Naive thymus-derived CD4-positive, alpha-beta T cell (primary cell): Measurements from ENCODE around the gene GM2A. TPM values are rescaled to one million over a fixed set of nuclear protein-coding genes. Genes with fewer than 3 reads are reported as not detected.

ENCODE experiments used
- ATAC-seq: fragments of 150-1000 bp; cut with Tn5 transposase; 2 replicates; pipeline ENCODE4 v1.10.0; 2021; ENCODE audit warnings: mild to moderate bottlenecking, moderate library complexity
- CTCF ChIA-PET: fragments of 350-600 bp; sonication (Branson Sonifier 250); formaldehyde crosslinking; loops from one replicate; lab custom pipeline; 2021; ENCODE audit warnings: antibody characterized with exemption; lab: Charles Lee
- POLR2A ChIA-PET: fragments of 350-600 bp; sonication (Branson Sonifier 250); formaldehyde crosslinking; loops from one replicate; lab custom pipeline; 2021; ENCODE audit warnings: antibody characterized with exemption, inconsistent platforms; lab: Charles Lee
- DNase-seq, 9 donors: peaks; one replicate each; pipeline versions ENCODE4 v3.0.0 to v3.0.0-alpha.2; 2020 to 2022; ENCODE audit warnings: mixed read lengths in 1 of 9
- H3K27ac ChIP-seq: one replicate; pipeline ENCODE4 v1.7.0; 2013; ENCODE audit warnings: mild to moderate bottlenecking, low read depth, low read length, moderate library complexity
- H3K27me3 ChIP-seq, 2 donors: one replicate each; pipeline ENCODE4 v1.7.0; 2013; ENCODE audit warnings: low read length in 2 of 2, mild to moderate bottlenecking in 2 of 2, moderate library complexity in 2 of 2; ENCODE audit not compliant: control insufficient read depth in 2 of 2, insufficient read depth in 2 of 2
- H3K36me3 ChIP-seq, 3 experiments: 1 replicate in 2 of 3; 2 replicates in 1 of 3; pipeline ENCODE4 v1.7.0; 2013; ENCODE audit warnings: low read length in 3 of 3, mild to moderate bottlenecking in 3 of 3, moderate library complexity in 1 of 3; ENCODE audit not compliant: insufficient read depth in 3 of 3, control insufficient read depth in 2 of 3
- H3K4me1 ChIP-seq, 2 donors: one replicate each; pipeline ENCODE4 v1.7.0; 2013; ENCODE audit warnings: low read length in 2 of 2, mild to moderate bottlenecking in 2 of 2, moderate library complexity in 1 of 2; ENCODE audit not compliant: control insufficient read depth in 2 of 2, insufficient read depth in 2 of 2
- H3K4me3 ChIP-seq: 2 replicates; pipeline ENCODE4 v1.7.0; 2013; ENCODE audit warnings: mild to moderate bottlenecking, low read length
- H3K9me3 ChIP-seq, 3 experiments: 1 replicate in 2 of 3; 2 replicates in 1 of 3; pipeline ENCODE4 v1.7.0; 2013; ENCODE audit warnings: low read length in 3 of 3; ENCODE audit not compliant: control insufficient read depth in 2 of 3
- H3K27ac Mint-ChIP-seq, 9 donors: one replicate each; pipeline ENCODE4 v1.8.0; 2020 to 2022; ENCODE audit warnings: mixed read lengths in 9 of 9, mild to moderate bottlenecking in 8 of 9, moderate library complexity in 5 of 9, inconsistent platforms in 2 of 9
- H3K27me3 Mint-ChIP-seq, 5 donors: one replicate each; pipeline ENCODE4 v1.8.0; 2021 to 2022; ENCODE audit warnings: mixed read lengths in 5 of 5, mild to moderate bottlenecking in 1 of 5
- H3K36me3 Mint-ChIP-seq, 5 donors: one replicate each; pipeline ENCODE4 v1.8.0; 2020 to 2022; ENCODE audit warnings: mixed read lengths in 5 of 5, mild to moderate bottlenecking in 3 of 5, inconsistent platforms in 1 of 5
- H3K4me1 Mint-ChIP-seq, 7 donors: one replicate each; pipeline ENCODE4 v1.8.0; 2020 to 2022; ENCODE audit warnings: mixed read lengths in 7 of 7, mild to moderate bottlenecking in 3 of 7, inconsistent platforms in 1 of 7
- H3K4me3 Mint-ChIP-seq, 10 donors: one replicate each; pipeline ENCODE4 v1.8.0; 2020 to 2022; ENCODE audit warnings: mild to moderate bottlenecking in 10 of 10, mixed read lengths in 10 of 10, moderate library complexity in 6 of 10, inconsistent platforms in 2 of 10
- H3K9me3 Mint-ChIP-seq, 11 donors: one replicate each; pipeline ENCODE4 v1.8.0; 2020 to 2022; ENCODE audit warnings: mixed read lengths in 11 of 11, mild to moderate bottlenecking in 4 of 11, inconsistent platforms in 1 of 11, moderate library complexity in 1 of 11
- intact Hi-C, 2 donors: fragments of 100-400 bp; cut with micrococcal nuclease; formaldehyde crosslinking; loops; one replicate each; pipeline ENCODE4 v1.15.1; 2023
- polyA plus RNA-seq, 2 donors: library from polyadenylated mRNA; unstranded; fragments of 300-500 nt; fragmentation: Illumina TruSeq; gene quantifications; one replicate each; pipeline ENCODE4 v1.2.3, GENCODE V29; 2021
- total RNA-seq, 6 experiments: library from RNA in 5 of 6; stranded (reverse) in 5 of 6; gene quantifications; 1 replicate in 5 of 6; 2 replicates in 1 of 6; pipeline ENCODE4 v1.2.3 and lab custom pipeline; 2021 to 2026

Gene GM2A
- total and polyA plus RNA-seq, 7 experiments from 2014 or later: 5.0 to 45.6 (median 14.7) TPM

DNA sequence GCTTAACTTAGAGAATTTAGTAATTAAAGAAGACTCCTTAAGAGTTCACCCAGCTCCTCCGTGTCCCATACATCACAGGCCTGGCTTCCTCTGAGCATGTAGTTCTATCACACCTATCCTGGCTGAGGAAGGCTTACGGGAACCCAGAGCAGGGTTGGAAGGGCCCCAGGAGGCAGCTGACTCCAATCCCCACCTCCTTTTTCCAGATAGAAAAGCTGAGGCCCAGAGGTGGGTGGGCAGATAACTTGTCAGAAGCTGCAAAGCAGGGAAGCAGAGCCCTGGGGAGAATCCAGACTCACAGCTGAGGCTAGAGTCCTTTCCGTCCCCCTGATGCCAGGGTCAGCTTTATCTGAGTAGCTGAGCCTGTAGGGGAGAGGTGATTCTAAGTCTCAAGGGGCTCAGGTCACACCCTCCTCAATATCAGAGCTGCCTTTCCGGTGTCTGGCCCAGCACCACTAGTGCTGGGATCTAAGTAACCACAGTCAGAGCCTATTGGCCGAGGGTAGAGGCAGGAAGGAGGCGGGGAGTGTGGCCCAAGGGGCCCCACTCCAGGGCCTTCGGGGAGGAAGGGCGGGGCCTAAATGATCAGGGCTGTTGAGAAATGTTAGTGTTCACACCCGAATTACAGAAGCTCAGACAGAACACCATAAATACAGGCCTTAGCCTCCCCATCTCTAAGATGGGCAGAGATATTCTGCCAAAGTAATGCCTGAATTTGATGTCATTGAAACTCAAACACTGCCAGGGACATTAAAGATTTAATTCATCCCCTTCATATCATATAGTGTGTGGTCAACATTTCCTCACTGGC, 39.0 kb upstream of the GM2A start:
- H3K36me3 ChIP-seq: no peaks in the 10 kb centered on the region
- intact Hi-C loops: loop anchor here (1.0 to 5.0 kb wide), 19 partner anchors 9 to 857 kb away; partner anchors contain the start of genes ANXA6 (in 2 of the 2), TNIP1 (in 2 of the 2), ATOX1 (in 1 of the 2) and CD74 (in 1 of the 2)
- Mint-ChIP-seq H3K27me3 (no peaks in the 10 kb centered on the region), H3K9me3 (no peaks in the 10 kb centered on the region), H3K4me1 (peaks cover 56 to 95% (median 84%) of the 10 kb centered on the region in 7 donors), H3K27ac (peak overlapping the region; percentile 90 to 98 (median 97)), H3K36me3 (peaks cover 5 to 54% (median 29%) of the 10 kb centered on the region in 5 donors), H3K4me3 (peak overlapping the region; percentile 80 to 93 (median 89))
- no peaks in the 10 kb centered on the region for H3K27me3 ChIP-seq
- peak overlapping the region; percentile 93 for H3K27ac ChIP-seq
- ChIA-PET POLR2A (interaction anchor here (0.7 to 6.0 kb wide), 25 partner anchors 9 to 558 kb away, joined by 3 to 184 read pairs (median 4); partner anchors contain the start of genes CCDC69, DCTN4, G3BP1 and GM2A), CTCF (interaction anchor here (1.0 to 3.8 kb wide), 7 partner anchors 9 to 88 kb away, joined by 3 to 19 read pairs (median 6); partner anchors contain the start of gene CCDC69)
- H3K4me3 ChIP-seq: peak overlapping the region; percentile 74
- ATAC-seq (peak; percentile 90), DNase-seq (peak; percentile 53 to 85 (median 79))
- H3K9me3 ChIP-seq: no peaks in the 10 kb centered on the region
- H3K4me1 ChIP-seq: peaks cover 80 to 82% of the 10 kb centered on the region in 2 donors

DNA sequence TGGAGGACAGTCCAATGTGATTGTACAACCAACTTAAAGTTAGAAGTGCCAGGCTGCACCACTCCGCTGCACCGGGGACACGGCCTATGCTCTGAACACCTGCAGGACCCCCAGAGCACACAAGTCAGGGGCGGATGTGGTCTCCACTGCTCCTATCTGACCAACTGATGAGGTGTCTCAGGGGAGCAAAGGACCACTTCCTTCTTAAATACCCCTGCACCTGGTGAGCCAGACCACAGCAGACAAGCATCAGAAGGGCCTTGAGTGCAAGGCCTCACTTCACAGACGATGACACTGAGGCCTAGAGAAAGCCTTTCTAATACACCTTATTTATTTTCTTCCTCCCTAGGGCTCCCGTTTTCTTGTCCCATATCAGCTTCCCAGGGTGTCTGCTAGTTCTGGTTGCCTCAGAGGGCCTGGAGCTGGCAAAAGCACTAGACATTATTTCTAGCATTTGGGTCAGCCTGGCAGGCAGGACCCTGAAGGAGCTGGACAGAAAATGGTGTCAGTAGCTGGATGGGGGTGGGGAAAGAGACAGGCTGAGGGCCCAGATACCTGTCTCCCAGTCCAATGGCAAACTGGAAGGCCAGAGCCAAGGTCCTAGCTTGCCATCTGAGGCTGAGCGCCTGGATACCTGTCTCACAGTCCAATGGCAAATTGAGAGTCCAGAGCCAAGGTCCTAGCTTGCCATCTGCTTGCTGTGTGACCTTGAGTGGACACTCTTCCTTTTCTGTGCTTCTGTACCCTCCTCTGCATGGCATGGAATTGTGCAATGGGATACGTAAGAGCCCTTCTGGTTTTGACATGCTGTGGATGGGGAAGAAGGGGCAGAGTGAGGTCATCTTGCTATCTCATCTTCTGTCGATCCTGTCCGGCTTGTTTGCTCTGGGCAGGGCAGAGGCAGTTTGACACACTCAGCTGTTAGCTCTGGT, 38.1 kb upstream of the GM2A start:
- intact Hi-C loops: loop anchor here (1.0 to 5.0 kb wide), 14 partner anchors 8 to 858 kb away; partner anchors contain the start of genes ANXA6 (in 2 of the 2), TNIP1 (in 2 of the 2), ATOX1 (in 1 of the 2) and CD74 (in 1 of the 2)
- POLR2A ChIA-PET: interaction anchor here (0.6 to 6.0 kb wide), 18 partner anchors 8 to 555 kb away, joined by 3 to 184 read pairs (median 4); partner anchors contain the start of genes CCDC69 and GM2A
- peak overlapping the region; percentile 74 for H3K4me3 ChIP-seq

DNA sequence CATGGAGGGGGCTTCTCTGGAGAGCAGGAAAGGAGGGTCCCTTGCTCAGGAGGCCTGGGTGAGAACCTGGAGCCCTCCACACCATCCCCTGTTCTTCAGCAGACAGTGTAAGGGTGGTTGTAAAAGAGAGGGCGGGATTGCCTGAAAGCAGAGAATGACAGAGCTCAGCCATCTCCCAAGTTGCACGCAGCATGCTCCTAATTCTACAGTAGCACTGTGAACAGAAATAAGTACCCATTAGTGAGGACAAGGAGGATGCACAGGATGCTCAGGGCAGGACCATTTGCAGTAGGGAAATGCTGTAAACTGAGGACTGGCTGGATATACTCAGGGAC, 37.5 kb upstream of the GM2A start:
- ChIA-PET POLR2A (interaction anchor here (0.6 to 6.0 kb wide), 7 partner anchors 8 to 555 kb away, joined by 3 to 184 read pairs (median 5); partner anchors contain the start of genes CCDC69 and GM2A), CTCF (interaction anchor here (1.5 kb wide), 1 partner anchor 90 kb away, joined by 4 read pairs; no protein-coding TSS in a partner anchor)
- Histone ChIP-seq H3K9me3 (no peaks in the 10 kb centered on the region), H3K27me3 (no peaks in the 10 kb centered on the region), H3K4me1 (peaks cover 82 to 91% of the 10 kb centered on the region in 2 donors), H3K27ac (peak overlapping the region; percentile 93), H3K4me3 (peak overlapping the region; percentile 74), H3K36me3 (no peaks in the 10 kb centered on the region)
- Mint-ChIP-seq H3K4me1 (peaks cover 69 to 97% (median 88%) of the 10 kb centered on the region in 7 donors), H3K9me3 (no peaks in the 10 kb centered on the region), H3K36me3 (peaks cover 5 to 65% (median 35%) of the 10 kb centered on the region in 5 donors), H3K27ac (peak overlapping the region; percentile 90 to 98 (median 97)), H3K4me3 (peak overlapping the region; percentile 65 to 93 (median 89)), H3K27me3 (no peaks in the 10 kb centered on the region)
- no peak for ATAC-seq
- intact Hi-C loops: loop anchor here (2.0 kb wide), 5 partner anchors 19 to 803 kb away; partner anchors contain the start of genes TNIP1 (in 2 of the 2), ANXA6 (in 1 of the 2) and CD74 (in 1 of the 2)
- peak in 1 of 9 donors; percentile 19 for DNase-seq

More for the DNA sequence above, 38.1 kb upstream of the GM2A start:
- no peaks in the 10 kb centered on the region for H3K9me3 Mint-ChIP-seq
- DNase-seq (peak in 3 of 9 donors; percentile 26 to 36 (median 35)), ATAC-seq (peak; percentile 29)
- CTCF ChIA-PET: interaction anchor here (1.0 to 3.8 kb wide), 7 partner anchors 8 to 89 kb away, joined by 3 to 19 read pairs (median 6); partner anchors contain the start of gene CCDC69
- peak overlapping the region; percentile 93 for H3K27ac ChIP-seq
- H3K4me1 Mint-ChIP-seq: peaks cover 64 to 95% (median 84%) of the 10 kb centered on the region in 7 donors
- H3K36me3 ChIP-seq: no peaks in the 10 kb centered on the region
- peaks cover 5 to 59% (median 31%) of the 10 kb centered on the region in 5 donors for H3K36me3 Mint-ChIP-seq
- peaks cover 81 to 88% of the 10 kb centered on the region in 2 donors for H3K4me1 ChIP-seq
- peak overlapping the region; percentile 90 to 98 (median 97) for H3K27ac Mint-ChIP-seq
- H3K4me3 Mint-ChIP-seq: peak overlapping the region; percentile 80 to 93 (median 89)
- no peaks in the 10 kb centered on the region for H3K27me3 ChIP-seq
- no peaks in the 10 kb centered on the region for H3K27me3 Mint-ChIP-seq
- H3K9me3 ChIP-seq: no peaks in the 10 kb centered on the region

DNA sequence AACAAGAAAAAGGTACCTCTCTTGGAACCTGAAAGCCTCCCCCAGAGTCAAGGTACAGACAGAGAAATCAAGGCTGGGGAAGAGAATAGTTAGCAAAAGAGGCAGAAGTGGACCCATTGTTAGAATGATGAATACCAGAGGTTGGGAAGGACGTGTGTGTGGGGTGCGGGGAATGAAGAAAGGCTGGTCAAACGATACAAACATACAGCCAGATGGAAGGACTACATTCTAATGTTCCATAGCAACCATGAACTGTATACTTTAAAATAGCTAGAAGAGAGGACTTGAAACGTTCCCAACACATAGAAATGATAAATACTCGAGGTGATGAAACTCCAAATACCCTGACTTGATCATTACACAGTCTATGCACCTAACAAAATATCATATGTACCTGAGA, 36.2 kb upstream of the GM2A start:
- H3K36me3 Mint-ChIP-seq: peaks cover 5 to 71% (median 39%) of the 10 kb centered on the region in 5 donors
- H3K4me3 ChIP-seq: no peak overlapping the region
- H3K4me3 Mint-ChIP-seq: peak overlapping the region; percentile 2 to 96 (median 53)
- H3K27ac Mint-ChIP-seq: peak overlapping the region in 8 of 9 donors; percentile 90 to 98 (median 96)
- no peaks in the 10 kb centered on the region for H3K9me3 Mint-ChIP-seq
- peaks cover 85 to 91% of the 10 kb centered on the region in 2 donors for H3K4me1 ChIP-seq
- CTCF ChIA-PET: no interaction called here
- H3K9me3 ChIP-seq: no peaks in the 10 kb centered on the region
- no peaks in the 10 kb centered on the region for H3K36me3 ChIP-seq
- intact Hi-C loops: no loop called here
- peaks cover 72 to 97% (median 91%) of the 10 kb centered on the region in 7 donors for H3K4me1 Mint-ChIP-seq
- POLR2A ChIA-PET: interaction anchor here (0.6 to 1.6 kb wide), 2 partner anchors 35 to 66 kb away, joined by 3 to 4 read pairs; no protein-coding TSS in a partner anchor
- ATAC-seq (no peak), DNase-seq (no peak)
- no peaks in the 10 kb centered on the region for H3K27me3 Mint-ChIP-seq
- peak overlapping the region; percentile 93 for H3K27ac ChIP-seq
- no peaks in the 10 kb centered on the region for H3K27me3 ChIP-seq

DNA sequence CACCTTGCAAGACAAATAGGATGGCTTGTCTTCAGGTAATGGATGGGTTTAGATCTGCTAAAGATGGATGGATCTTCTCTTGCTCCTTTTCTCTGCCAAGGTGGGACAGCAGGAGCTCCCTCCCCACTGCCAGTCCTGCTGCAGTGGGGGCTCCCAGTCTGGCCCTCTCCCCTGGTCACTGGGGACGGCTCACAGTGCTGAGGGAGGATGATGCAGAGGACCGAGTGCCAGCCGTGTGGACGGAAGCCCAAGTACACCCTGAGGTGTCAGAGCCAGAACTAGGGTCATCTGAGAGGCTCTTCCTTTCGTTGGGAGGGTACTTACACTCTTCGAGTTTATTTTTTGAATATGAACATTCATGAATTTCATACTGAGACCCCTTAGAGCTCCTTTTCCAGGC, 34.8 kb upstream of the GM2A start:
- DNase-seq (no peak), ATAC-seq (no peak)
- H3K9me3 Mint-ChIP-seq: no peaks in the 10 kb centered on the region
- Histone ChIP-seq H3K4me1 (peaks cover 79 to 87% of the 10 kb centered on the region in 2 donors), H3K27me3 (no peaks in the 10 kb centered on the region), H3K36me3 (no peaks in the 10 kb centered on the region), H3K4me3 (no peak overlapping the region), H3K9me3 (no peaks in the 10 kb centered on the region), H3K27ac (peak overlapping the region; percentile 93)
- intact Hi-C loops: no loop called here
- H3K4me1 Mint-ChIP-seq: peaks cover 73 to 96% (median 91%) of the 10 kb centered on the region in 7 donors
- peaks cover 0 to 66% (median 39%) of the 10 kb centered on the region in 5 donors for H3K36me3 Mint-ChIP-seq
- ChIA-PET CTCF (interaction anchor here (0.8 to 1.0 kb wide), 3 partner anchors 20 to 92 kb away, joined by 3 read pairs; no protein-coding TSS in a partner anchor), POLR2A (interaction anchor here (1.3 to 6.9 kb wide), 4 partner anchors 10 to 68 kb away, joined by 4 to 44 read pairs (median 4); no protein-coding TSS in a partner anchor)
- peak overlapping the region; percentile 41 to 98 (median 98) for H3K27ac Mint-ChIP-seq
- peak overlapping the region; percentile 11 to 97 (median 70) for H3K4me3 Mint-ChIP-seq
- H3K27me3 Mint-ChIP-seq: no peaks in the 10 kb centered on the region
